GM23338 (cell line): Measurements from ENCODE around the gene KDM6A. TPM values are rescaled to one million over a fixed set of nuclear protein-coding genes. Genes with fewer than 3 reads are reported as not detected.

Source experiments
- CREB1 ChIP-seq: fragments of 250-450 bp; sonication (Bioruptor Pico); IDR thresholded peaks from 2 replicates; pipeline ENCODE4 v1.5.0; 2020; ENCODE audit warnings: low read depth, mild to moderate bottlenecking, moderate library complexity
- CTCF ChIP-seq, 2 experiments: fragments of 200-600 bp in 1 of 2; sonication (generic) in 1 of 2; conservative IDR thresholded peaks; 2 replicates each; pipeline versions ENCODE4 v1.5.1 to v1.6.1; 2016 to 2017; ENCODE audit warnings: antibody characterized with exemption in 2 of 2, low read depth in 2 of 2, mild to moderate bottlenecking in 2 of 2, moderate library complexity in 1 of 2
- ETS1 ChIP-seq: IDR thresholded peaks from 2 replicates; pipeline ENCODE4 v1.6.1; 2016; ENCODE audit warnings: antibody characterized with exemption
- EZH2 ChIP-seq: fragments of 200-600 bp; sonication (generic); IDR thresholded peaks from one replicate; pipeline ENCODE4 v1.8.0; 2017; ENCODE audit warnings: antibody characterized with exemption, mild to moderate bottlenecking, low read depth; ENCODE audit not compliant: unreplicated experiment
- EZH2phosphoT487 ChIP-seq: fragments of 200-600 bp; sonication (generic); IDR thresholded peaks from one replicate; pipeline ENCODE4 v1.8.1; 2018; ENCODE audit warnings: antibody characterized with exemption; ENCODE audit not compliant: unreplicated experiment
- JUNB ChIP-seq: IDR thresholded peaks from one replicate; pipeline ENCODE4 v1.6.1; 2016; ENCODE audit warnings: antibody characterized with exemption; ENCODE audit not compliant: unreplicated experiment
- STAT1 ChIP-seq: IDR thresholded peaks from one replicate; pipeline ENCODE4 v1.6.1; 2016; ENCODE audit warnings: antibody characterized with exemption; ENCODE audit not compliant: unreplicated experiment
- ZNF114 ChIP-seq: fragments of 250-450 bp; sonication (Bioruptor Pico); IDR thresholded peaks from 2 replicates; pipeline ENCODE4 v1.5.0; 2020; ENCODE audit warnings: mild to moderate bottlenecking, moderate library complexity
- ZNF331 ChIP-seq: fragments of 250-450 bp; sonication (Bioruptor Pico); IDR thresholded peaks from 2 replicates; pipeline ENCODE4 v1.5.0; 2020; ENCODE audit warnings: low read depth, mild to moderate bottlenecking, moderate library complexity
- ZNF462 ChIP-seq: fragments of 250-450 bp; sonication (Bioruptor Pico); IDR thresholded peaks from 2 replicates; pipeline ENCODE4 v1.5.0; 2020; ENCODE audit warnings: mild to moderate bottlenecking, moderate library complexity
- polyA plus RNA-seq: library from polyadenylated mRNA; unstranded; fragments of >200 nt; fragmentation: Nextera tagmentation; extraction: Ambion mirVana; gene quantifications from 2 replicates; pipeline ENCODE4 v1.2.1, GENCODE V29; 2016
- total RNA-seq: library from RNA; depleted of rRNA; stranded (reverse); fragments of >200 nt; shearing (Covaris generic); gene quantifications from 2 replicates; pipeline ENCODE4 v1.2.3, GENCODE V29; 2014

The KDM6A gene
- total and polyA plus RNA-seq, 2 experiments from 2014 or later: 22.8 to 102 TPM

GRCh38 chrX:44958480-44958879, 85.5 kb downstream of the KDM6A start (continued):
- TF ChIP-seq ZNF462 (CRISPR knock-in tag) (no peak), ETS1 (no peak), ZNF114 (CRISPR knock-in tag) (no peak), EZH2phosphoT487 (no peak), STAT1 (no peak), EZH2 (no peak), JUNB (no peak), ZNF331 (CRISPR knock-in tag) (no peak), CREB1 (CRISPR knock-in tag) (no peak), CTCF (conservative IDR thresholded peaks at IDR 0.05; ENCODE audit: low read depth in 2 of 2) (no peak)
